Measurements from ENCODE around the gene ADAR.

- TF ChIP-seq FOXP4 (CRISPR knock-in tag; IDR thresholded peaks at IDR 0.05) (0 out of 2 replicates have a peak, but pooled peaks have one; percentile 11), CTCF (IDR thresholded peaks at IDR 0.05) (no peak), ATF1 (CRISPR knock-in tag; IDR thresholded peaks at IDR 0.05) (no peak), CDX4 (CRISPR knock-in tag; IDR thresholded peaks at IDR 0.05; ENCODE audit: borderline replicate concordance) (no peak), OVOL2 (CRISPR knock-in tag; IDR thresholded peaks at IDR 0.05; ENCODE audit: borderline replicate concordance) (no peak), SP1 (CRISPR knock-in tag; conservative IDR thresholded peaks at IDR 0.05) (no peak), ZNF121 (CRISPR knock-in tag; IDR thresholded peaks at IDR 0.05) (no peak), HMGXB4 (CRISPR knock-in tag; IDR thresholded peaks at IDR 0.05) (no peak), IRF1 (CRISPR knock-in tag; IDR thresholded peaks at IDR 0.05) (no peak), E2F4 (CRISPR knock-in tag; IDR thresholded peaks at IDR 0.05; ENCODE audit: borderline replicate concordance, low read depth) (no peak), JUN (CRISPR knock-in tag; IDR thresholded peaks at IDR 0.05) (no peak), PRDM15 (CRISPR knock-in tag; IDR thresholded peaks at IDR 0.05) (no peak), JAZF1 (CRISPR knock-in tag; IDR thresholded peaks at IDR 0.05) (no peak), FOXJ3 (CRISPR knock-in tag; IDR thresholded peaks at IDR 0.05; ENCODE audit: borderline replicate concordance) (no peak)
Measured at GRCh38 chr1:154608397-154609270, 648 bp upstream of the ADAR start.

All from WTC11 (cell line).